Panc1 (cell line): ENCODE data around the gene RAP2A.

Source experiments
- CTCF ChIP-seq: fragments of 450-650 bp; IDR thresholded peaks from 2 replicates; pipeline ENCODE4 v1.5.1; 2017; ENCODE audit warnings: mild to moderate bottlenecking
- POLR2AphosphoS5 ChIP-seq: IDR thresholded peaks from 2 replicates; pipeline ENCODE4 v1.6.1; 2012; ENCODE audit warnings: mild to moderate bottlenecking, low read depth, low read length, moderate library complexity
- REST ChIP-seq, 2 experiments: IDR thresholded peaks; 2 replicates each; pipeline ENCODE4 v1.6.1; 2011 to 2012; ENCODE audit warnings: low read depth in 2 of 2, control low read depth in 1 of 2, low read length in 1 of 2, mild to moderate bottlenecking in 1 of 2, moderate library complexity in 1 of 2; ENCODE audit not compliant: insufficient read depth in 1 of 2
- SIN3A ChIP-seq: IDR thresholded peaks from 2 replicates; pipeline ENCODE4 v1.6.1; 2012; ENCODE audit warnings: low read depth, mild to moderate bottlenecking, low read length, moderate library complexity, borderline replicate concordance; ENCODE audit not compliant: insufficient read depth
- TCF7L2 ChIP-seq: IDR thresholded peaks from 2 replicates; pipeline ENCODE4 v1.6.1; 2011; ENCODE audit warnings: mild to moderate bottlenecking, low read depth, low read length, inconsistent platforms

- TF ChIP-seq POLR2AphosphoS5 (no peak), CTCF (no peak), REST (IDR thresholded peaks at IDR 0.05; ENCODE audit: insufficient read depth in 1 of 2, low read depth in 2 of 2, low read length in 1 of 2) (no peak), TCF7L2 (no peak), SIN3A (no peak)
Measured at GRCh38 chr13:97502181-97502580, 68.2 kb downstream of the RAP2A start.
